Immature natural killer cell (primary cell): Measurements from ENCODE around the gene GRIK3. TPM values are rescaled to one million over a fixed set of nuclear protein-coding genes. Genes with fewer than 3 reads are reported as not detected.

Source experiments
- DNase-seq, 3 donors: peaks; one replicate each; pipeline ENCODE4 v3.0.0; 2022; ENCODE audit warnings: mixed read lengths in 1 of 3
- H3K27ac Mint-ChIP-seq, 6 donors: one replicate each; pipeline ENCODE4 v1.8.0; 2020; ENCODE audit warnings: mixed read lengths in 6 of 6, mild to moderate bottlenecking in 5 of 6, inconsistent platforms in 4 of 6, moderate library complexity in 3 of 6
- H3K27me3 Mint-ChIP-seq, 3 donors: one replicate each; pipeline ENCODE4 v1.8.0; 2020 to 2021; ENCODE audit warnings: low read depth in 3 of 3, mild to moderate bottlenecking in 3 of 3, mixed read lengths in 3 of 3, moderate library complexity in 3 of 3, inconsistent platforms in 1 of 3
- H3K36me3 Mint-ChIP-seq, 3 donors: one replicate each; pipeline ENCODE4 v1.8.0; 2020; ENCODE audit warnings: mixed read lengths in 3 of 3, inconsistent platforms in 2 of 3, mild to moderate bottlenecking in 2 of 3
- H3K4me1 Mint-ChIP-seq, 2 donors: one replicate each; pipeline ENCODE4 v1.8.0; 2020; ENCODE audit warnings: inconsistent platforms in 2 of 2, mild to moderate bottlenecking in 2 of 2, mixed read lengths in 2 of 2, moderate library complexity in 1 of 2
- H3K4me3 Mint-ChIP-seq, 5 donors: one replicate each; pipeline ENCODE4 v1.8.0; 2020; ENCODE audit warnings: mild to moderate bottlenecking in 5 of 5, mixed read lengths in 5 of 5, inconsistent platforms in 3 of 5, moderate library complexity in 3 of 5
- H3K9me3 Mint-ChIP-seq, 6 donors: one replicate each; pipeline ENCODE4 v1.8.0; 2020; ENCODE audit warnings: mild to moderate bottlenecking in 6 of 6, mixed read lengths in 6 of 6, inconsistent platforms in 4 of 6, moderate library complexity in 3 of 6
- polyA plus RNA-seq, 3 donors: library from polyadenylated mRNA; unstranded; fragments of 300-500 nt; fragmentation: Illumina TruSeq; gene quantifications; one replicate each; pipeline ENCODE4 v1.2.3, GENCODE V29; 2021

GRIK3 gene
- polyA plus RNA-seq, 3 donors from 2014 or later = not detected

DNA sequence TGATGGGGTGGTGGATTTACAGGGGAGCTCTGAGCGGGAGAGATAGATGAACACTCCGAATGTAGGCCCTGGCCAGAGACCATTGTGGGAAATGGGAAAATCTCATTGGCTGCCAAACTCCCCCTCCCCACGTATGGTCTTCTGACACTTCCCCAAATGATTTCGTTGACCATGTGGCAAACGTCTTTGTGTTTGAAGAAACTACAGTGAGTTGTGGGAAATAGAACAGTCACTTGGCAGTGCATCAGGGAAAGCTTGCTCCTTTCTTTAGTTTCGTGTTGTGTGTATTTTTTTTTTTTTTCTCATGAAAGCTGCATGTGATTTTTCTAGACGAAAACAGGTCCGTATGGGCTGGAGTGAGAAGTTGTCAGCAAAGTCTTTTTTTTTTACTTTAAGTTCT is 25.0 kb upstream of the GRIK3 start:
- H3K36me3 Mint-ChIP-seq = no peaks in the 10 kb centered on the region
- H3K27ac Mint-ChIP-seq = no peak overlapping the region
- no peaks in the 10 kb centered on the region for H3K4me1 Mint-ChIP-seq
- no peak overlapping the region for H3K4me3 Mint-ChIP-seq
- no peak for DNase-seq
- no peaks in the 10 kb centered on the region for H3K9me3 Mint-ChIP-seq
- H3K27me3 Mint-ChIP-seq = peaks cover 2 to 6% (median 4%) of the 10 kb centered on the region in 3 donors

DNA sequence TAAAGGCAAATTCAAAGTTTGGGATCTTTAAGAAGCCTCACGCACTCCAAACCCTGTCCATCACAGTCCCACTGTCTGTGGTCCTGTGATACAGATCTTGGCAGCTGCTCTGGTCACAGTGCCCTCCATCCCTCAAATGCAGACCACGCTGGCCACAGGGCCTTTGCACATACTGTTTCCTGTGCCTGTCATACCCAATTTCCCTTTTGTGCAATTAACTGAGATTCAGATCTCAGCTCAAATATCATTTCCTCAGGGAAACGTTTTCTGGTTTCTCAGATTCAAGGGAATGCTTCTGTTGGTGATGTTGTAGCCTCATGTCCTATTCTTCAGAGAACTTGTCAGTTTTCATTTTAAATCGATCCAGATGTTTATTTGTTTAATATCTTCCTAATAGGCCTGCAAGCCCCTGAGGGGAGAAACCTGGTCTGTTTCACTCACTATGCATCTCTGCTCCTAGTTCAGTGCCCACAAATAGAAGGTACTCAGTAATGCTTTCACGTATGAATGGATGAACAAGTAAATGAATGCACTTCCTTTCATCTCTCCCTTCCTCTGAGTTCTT is 24.2 kb upstream of the GRIK3 start:
- Mint-ChIP-seq H3K27me3 (peaks cover 2 to 6% (median 4%) of the 10 kb centered on the region in 3 donors), H3K4me1 (no peaks in the 10 kb centered on the region)
- DNase-seq = no peak

DNA sequence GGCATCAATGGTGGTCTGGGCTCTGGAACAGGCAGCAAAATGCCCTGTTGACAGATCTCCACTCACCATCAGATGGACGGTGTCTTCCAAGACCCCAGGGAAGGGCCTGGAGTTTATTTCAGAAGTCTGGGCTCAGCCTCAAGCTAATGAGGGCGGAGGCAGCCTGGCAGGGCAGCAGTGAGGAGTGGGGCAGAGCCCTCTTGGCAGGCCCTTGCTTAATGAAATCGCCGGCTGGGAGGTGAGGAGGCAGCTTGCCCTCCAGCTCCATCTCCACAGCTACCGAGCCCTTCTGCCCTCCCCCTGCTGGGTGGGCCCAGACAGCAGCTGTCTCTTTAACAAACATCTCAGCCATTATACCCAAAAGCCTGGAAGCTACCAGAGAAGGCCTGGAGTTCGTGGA is 22.0 kb upstream of the GRIK3 start:
- H3K27ac Mint-ChIP-seq = no peak overlapping the region
- peaks cover 2 to 4% (median 4%) of the 10 kb centered on the region in 3 donors for H3K27me3 Mint-ChIP-seq
- no peak for DNase-seq
- no peaks in the 10 kb centered on the region for H3K36me3 Mint-ChIP-seq
- H3K9me3 Mint-ChIP-seq = no peaks in the 10 kb centered on the region
- H3K4me1 Mint-ChIP-seq = no peaks in the 10 kb centered on the region
- no peak overlapping the region for H3K4me3 Mint-ChIP-seq

More for the DNA sequence above, 24.2 kb upstream of the GRIK3 start:
- no peaks in the 10 kb centered on the region for H3K36me3 Mint-ChIP-seq
- H3K4me3 Mint-ChIP-seq = no peak overlapping the region
- H3K27ac Mint-ChIP-seq = no peak overlapping the region
- H3K9me3 Mint-ChIP-seq = no peaks in the 10 kb centered on the region

DNA sequence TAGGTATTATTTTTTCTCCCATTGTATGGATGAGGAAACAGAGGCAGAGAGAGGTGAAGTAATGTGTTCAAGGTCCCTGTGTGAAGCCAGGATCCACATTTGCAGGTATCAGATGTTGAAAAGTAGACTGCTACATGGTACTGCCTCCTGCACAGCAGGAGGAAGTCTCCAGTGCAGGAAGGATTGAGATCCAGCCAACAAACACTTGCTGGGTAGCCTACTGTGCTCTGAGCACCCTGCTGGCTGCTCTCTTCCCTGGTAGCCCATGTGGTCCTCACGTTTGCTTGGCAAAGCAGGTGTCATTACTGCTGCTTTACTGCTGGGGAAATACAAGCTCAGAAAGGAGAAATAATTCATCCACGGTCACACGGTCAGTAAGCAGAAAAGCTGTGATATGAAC is 21.3 kb upstream of the GRIK3 start:
- Mint-ChIP-seq H3K4me3 (no peak overlapping the region), H3K27ac (no peak overlapping the region), H3K9me3 (no peaks in the 10 kb centered on the region), H3K27me3 (peaks cover 2 to 4% (median 4%) of the 10 kb centered on the region in 3 donors), H3K4me1 (no peaks in the 10 kb centered on the region), H3K36me3 (no peaks in the 10 kb centered on the region)
- no peak for DNase-seq

DNA sequence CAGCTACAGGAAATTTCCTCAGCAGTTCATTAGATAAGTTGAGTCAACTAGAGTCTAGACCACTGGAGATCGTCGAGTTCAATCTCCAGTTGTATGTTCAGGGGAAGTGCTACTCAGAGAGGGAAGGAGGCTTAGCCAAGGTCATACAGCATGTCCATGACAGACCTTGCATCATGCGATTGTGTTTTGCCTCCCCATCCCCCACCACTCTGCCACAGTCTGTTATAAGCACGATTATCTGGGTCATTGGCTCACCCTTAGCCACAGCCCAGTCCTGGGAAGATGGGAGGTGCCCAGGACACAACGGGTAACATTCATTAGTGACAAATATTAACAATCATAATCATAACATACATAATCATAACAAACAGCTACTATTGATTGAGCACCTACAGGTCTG is 18.9 kb upstream of the GRIK3 start:
- Mint-ChIP-seq H3K4me1 (no peaks in the 10 kb centered on the region), H3K36me3 (no peaks in the 10 kb centered on the region), H3K27me3 (peaks cover 1 to 5% (median 4%) of the 10 kb centered on the region in 3 donors), H3K27ac (no peak overlapping the region), H3K4me3 (no peak overlapping the region), H3K9me3 (no peaks in the 10 kb centered on the region)
- no peak for DNase-seq

DNA sequence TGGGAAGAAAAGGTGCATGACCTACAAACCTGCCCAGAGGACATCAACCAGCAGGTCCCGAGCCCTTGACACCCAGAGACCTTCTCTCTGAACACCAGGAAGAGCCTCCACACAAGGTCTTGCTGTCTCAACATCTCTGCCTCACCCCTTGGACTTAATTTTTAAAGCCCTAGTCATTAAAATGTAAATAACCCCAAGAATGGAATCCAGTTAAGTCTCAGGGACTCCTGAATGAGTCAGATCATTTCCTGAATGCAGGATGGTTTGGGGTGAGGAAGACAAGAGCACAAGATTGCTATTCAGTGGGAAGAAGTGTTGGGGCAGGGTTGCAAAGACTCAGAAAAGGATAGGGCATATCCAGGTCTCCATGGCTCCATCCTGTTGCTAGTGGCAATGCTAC is 17.8 kb upstream of the GRIK3 start:
- H3K4me3 Mint-ChIP-seq = no peak overlapping the region
- H3K36me3 Mint-ChIP-seq = no peaks in the 10 kb centered on the region
- H3K4me1 Mint-ChIP-seq = no peaks in the 10 kb centered on the region
- H3K27me3 Mint-ChIP-seq = peaks cover under 1 to 4% (median 4%) of the 10 kb centered on the region in 3 donors
- H3K9me3 Mint-ChIP-seq = no peaks in the 10 kb centered on the region
- H3K27ac Mint-ChIP-seq = no peak overlapping the region
- DNase-seq = no peak

DNA sequence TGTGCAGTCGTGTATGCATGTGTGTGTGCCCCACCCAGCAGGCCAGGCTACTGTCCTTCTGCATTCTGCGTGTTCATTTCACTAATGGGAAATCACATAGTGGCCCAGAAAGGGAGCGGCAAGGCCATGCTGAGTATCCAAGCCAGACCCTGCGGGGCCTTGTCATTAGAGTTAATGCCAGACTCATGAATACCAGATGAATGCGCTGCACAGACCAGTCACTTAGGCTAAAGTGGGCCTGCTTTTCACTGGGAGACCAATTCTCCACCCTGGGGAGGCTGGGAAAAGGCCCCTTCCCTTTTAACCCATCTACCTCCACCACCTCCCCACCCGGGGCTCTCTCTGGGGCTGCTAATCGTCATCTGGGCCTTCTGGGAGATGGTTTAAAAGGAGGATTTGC is 17.0 kb upstream of the GRIK3 start:
- Mint-ChIP-seq H3K27ac (no peak overlapping the region), H3K4me3 (no peak overlapping the region), H3K9me3 (no peaks in the 10 kb centered on the region), H3K36me3 (no peaks in the 10 kb centered on the region), H3K4me1 (no peaks in the 10 kb centered on the region), H3K27me3 (peaks cover 0 to 5% (median 3%) of the 10 kb centered on the region in 3 donors)
- DNase-seq = no peak

DNA sequence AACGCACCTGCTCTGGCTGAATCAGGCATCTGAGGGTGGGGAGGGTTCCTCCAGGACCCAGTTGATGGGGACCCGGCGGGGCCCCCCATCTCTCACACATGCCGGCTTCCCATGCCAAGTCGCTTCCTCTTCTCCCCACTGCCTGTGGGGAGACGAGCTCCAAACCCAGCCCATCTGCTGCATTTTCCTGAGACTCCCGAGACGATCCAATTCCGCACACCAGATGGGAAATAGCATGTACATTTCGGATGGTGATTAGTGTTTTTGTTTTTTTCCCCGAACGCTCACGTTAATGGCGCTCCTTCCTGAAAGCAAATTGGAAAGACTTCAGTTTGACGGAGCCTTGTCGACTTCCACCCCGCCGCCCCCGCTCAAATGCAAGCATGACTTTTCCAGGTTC is 13.2 kb upstream of the GRIK3 start:
- no peak overlapping the region for H3K27ac Mint-ChIP-seq
- no peak for DNase-seq

DNA sequence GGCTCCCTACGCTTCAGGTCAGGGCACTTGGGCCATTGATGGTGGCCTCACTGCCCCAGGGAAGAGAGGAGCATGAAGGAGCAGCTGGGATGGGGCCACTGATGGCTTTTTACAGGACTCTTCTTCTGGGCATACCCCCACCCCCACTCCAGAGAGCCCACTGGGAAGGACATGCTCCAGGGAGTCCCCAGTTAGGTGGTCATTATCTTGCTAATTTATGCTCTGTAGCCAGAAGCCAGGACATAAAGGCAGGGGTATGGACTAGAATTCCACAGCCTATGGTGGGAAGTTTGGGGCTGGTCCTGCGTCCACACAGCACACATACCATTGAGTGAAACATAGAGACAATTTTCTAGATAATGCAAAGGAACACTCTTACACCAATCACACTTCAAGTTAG is 8.8 kb upstream of the GRIK3 start:
- Mint-ChIP-seq H3K27me3 (peaks cover 2 to 23% (median 8%) of the 10 kb centered on the region in 3 donors), H3K9me3 (no peaks in the 10 kb centered on the region), H3K27ac (no peak overlapping the region), H3K4me1 (no peaks in the 10 kb centered on the region), H3K36me3 (no peaks in the 10 kb centered on the region), H3K4me3 (no peak overlapping the region)
- DNase-seq = no peak

More for the DNA sequence above, 13.2 kb upstream of the GRIK3 start:
- Mint-ChIP-seq H3K36me3 (no peaks in the 10 kb centered on the region), H3K27me3 (peaks cover 2 to 14% (median 7%) of the 10 kb centered on the region in 3 donors), H3K4me3 (no peak overlapping the region), H3K4me1 (no peaks in the 10 kb centered on the region), H3K9me3 (no peaks in the 10 kb centered on the region)

DNA sequence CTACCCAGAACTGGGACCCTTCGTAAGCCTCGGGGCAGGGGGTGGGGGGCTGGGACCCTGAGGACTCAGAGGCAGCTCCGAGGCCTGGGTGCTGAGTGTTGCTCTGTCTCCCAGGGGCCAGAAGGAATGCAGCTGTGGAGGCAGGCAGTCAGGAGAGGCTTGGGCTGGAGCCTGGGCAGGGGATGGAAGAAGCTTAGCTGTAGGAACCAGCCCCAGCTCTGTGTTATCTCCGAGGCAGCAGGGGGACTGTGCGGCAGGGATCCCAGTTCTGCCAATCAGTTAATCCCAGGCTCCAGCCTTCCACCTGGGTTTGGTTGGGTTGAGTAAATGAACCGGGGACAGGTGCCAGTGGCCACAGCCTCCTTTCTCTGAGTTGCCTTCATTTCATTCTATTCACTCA is 8.2 kb upstream of the GRIK3 start:
- H3K9me3 Mint-ChIP-seq = no peaks in the 10 kb centered on the region
- H3K27ac Mint-ChIP-seq = no peak overlapping the region
- no peaks in the 10 kb centered on the region for H3K36me3 Mint-ChIP-seq
- H3K4me3 Mint-ChIP-seq = no peak overlapping the region
- DNase-seq = no peak
- no peaks in the 10 kb centered on the region for H3K4me1 Mint-ChIP-seq
- H3K27me3 Mint-ChIP-seq = peaks cover 2 to 23% (median 8%) of the 10 kb centered on the region in 3 donors

DNA sequence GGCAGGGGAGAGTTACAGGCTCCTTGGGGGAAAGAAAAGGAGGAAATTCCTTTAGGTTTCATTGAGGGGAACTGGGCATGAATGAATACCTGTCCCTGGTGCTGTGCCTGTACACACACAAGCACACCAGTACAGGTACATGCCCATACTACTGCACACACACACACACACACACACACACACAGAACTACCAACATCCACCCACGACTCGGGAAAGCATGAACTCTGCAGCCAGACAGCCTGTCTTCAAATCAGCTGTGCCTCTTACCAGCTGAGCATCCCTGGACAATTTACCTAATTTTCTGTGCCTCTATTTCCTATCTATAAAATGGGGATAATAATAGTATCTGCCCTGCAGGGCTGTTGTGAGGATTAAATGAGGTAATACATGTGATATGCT is 7.2 kb upstream of the GRIK3 start:
- peaks cover 2 to 28% (median 8%) of the 10 kb centered on the region in 3 donors for H3K27me3 Mint-ChIP-seq
- no peak overlapping the region for H3K4me3 Mint-ChIP-seq
- H3K9me3 Mint-ChIP-seq = no peaks in the 10 kb centered on the region

DNA sequence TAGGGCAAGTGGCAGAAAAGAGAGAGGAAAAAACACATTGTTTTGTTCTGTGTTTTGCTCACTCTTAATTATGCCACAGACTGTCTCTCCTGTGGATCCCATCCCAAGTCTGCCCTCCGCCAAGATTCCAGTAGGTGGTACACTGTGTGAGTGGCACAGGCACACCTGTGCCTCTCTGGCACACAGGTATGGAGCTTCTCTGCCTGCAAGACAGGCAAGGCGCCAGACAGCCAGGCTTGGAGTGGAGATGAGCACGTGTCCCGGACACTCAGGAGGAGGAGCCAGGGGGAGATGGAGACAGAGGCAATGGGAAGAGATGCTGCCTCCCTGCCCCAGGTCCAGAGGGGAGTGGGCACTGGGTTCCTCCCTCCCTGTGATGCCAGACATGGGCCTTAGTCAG is 6.5 kb upstream of the GRIK3 start:
- Mint-ChIP-seq H3K27ac (no peak overlapping the region), H3K36me3 (no peaks in the 10 kb centered on the region), H3K27me3 (peaks cover 3 to 28% (median 10%) of the 10 kb centered on the region in 3 donors), H3K9me3 (no peaks in the 10 kb centered on the region), H3K4me3 (no peak overlapping the region), H3K4me1 (no peaks in the 10 kb centered on the region)
- no peak for DNase-seq

More for the DNA sequence above, 7.2 kb upstream of the GRIK3 start:
- DNase-seq = no peak
- no peaks in the 10 kb centered on the region for H3K4me1 Mint-ChIP-seq
- H3K27ac Mint-ChIP-seq = no peak overlapping the region
- H3K36me3 Mint-ChIP-seq = no peaks in the 10 kb centered on the region

DNA sequence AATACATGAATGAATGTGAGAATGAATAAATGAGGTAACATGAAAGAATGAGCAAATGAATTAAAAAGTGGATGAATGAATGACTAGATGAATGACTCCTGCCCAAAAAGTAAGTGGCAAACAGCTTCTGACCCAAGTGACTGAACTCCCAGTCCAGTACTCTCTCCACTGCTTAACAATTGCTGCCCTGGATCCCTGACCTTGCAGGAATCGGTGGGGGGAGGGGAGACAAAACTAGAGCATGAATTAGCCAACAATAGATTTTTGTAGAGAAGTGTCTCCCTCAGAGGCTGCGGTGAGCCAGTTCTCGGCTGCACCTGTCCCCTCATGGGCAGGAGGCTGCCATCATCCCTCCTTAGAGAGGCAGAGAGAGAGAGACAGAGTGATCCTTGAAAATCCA is 5.9 kb upstream of the GRIK3 start:
- DNase-seq = no peak
- Mint-ChIP-seq H3K9me3 (no peaks in the 10 kb centered on the region), H3K4me3 (no peak overlapping the region), H3K27ac (no peak overlapping the region), H3K36me3 (peaks cover 0 to 3% (median 0%) of the 10 kb centered on the region in 3 donors), H3K4me1 (no peaks in the 10 kb centered on the region), H3K27me3 (peaks cover 8 to 30% (median 14%) of the 10 kb centered on the region in 3 donors)

DNA sequence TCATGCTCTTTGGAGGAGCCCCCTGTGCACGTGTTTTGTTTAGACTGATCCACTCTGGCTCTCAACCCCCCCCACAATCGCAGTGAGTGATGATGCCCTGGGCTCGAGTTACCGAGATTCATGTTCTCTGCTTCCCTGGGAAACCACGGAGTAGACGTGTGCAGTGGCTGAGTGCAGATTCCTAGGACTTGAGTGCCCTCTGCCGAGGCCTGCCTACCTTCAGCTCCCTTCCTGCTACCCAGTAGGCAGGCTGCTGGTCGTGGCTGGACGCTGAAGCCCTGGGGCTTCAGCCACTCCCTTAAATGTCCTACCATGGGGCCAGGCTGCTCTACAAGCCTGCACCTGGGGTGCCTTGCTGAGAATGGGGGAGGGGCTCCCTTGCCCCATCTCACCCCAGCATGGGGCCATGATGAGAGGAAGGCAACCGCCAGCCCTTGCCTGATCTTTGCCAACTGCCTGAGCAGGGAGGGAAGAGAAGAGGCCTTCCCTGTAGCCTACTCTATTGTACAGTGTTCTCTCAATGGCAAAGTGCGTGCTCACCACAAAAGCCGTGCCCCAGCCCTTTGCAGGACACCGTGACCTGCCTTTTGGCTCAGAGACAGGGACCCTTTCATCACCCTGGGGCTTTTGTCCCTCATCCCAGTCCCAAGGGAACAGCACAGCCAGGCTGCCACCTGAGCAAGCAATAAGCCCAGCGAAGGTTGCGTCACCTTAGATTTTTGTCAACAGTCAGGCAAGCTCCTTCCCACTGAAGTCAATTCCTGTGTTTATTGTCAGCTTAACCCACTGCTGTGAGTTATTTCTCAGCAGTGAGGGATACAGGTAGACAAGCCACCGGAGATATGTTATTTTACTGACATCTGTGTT is 4.1 kb upstream of the GRIK3 start:
- no peak overlapping the region for H3K4me3 Mint-ChIP-seq
- no peak for DNase-seq
- H3K27me3 Mint-ChIP-seq = peaks cover 11 to 25% (median 18%) of the 10 kb centered on the region in 3 donors
- peaks cover 0 to 4% (median 0%) of the 10 kb centered on the region in 3 donors for H3K36me3 Mint-ChIP-seq
- H3K9me3 Mint-ChIP-seq = no peaks in the 10 kb centered on the region
- no peak overlapping the region for H3K27ac Mint-ChIP-seq
- no peaks in the 10 kb centered on the region for H3K4me1 Mint-ChIP-seq
